ENCODE results near the gene FNDC4.

Gene FNDC4

DNA sequence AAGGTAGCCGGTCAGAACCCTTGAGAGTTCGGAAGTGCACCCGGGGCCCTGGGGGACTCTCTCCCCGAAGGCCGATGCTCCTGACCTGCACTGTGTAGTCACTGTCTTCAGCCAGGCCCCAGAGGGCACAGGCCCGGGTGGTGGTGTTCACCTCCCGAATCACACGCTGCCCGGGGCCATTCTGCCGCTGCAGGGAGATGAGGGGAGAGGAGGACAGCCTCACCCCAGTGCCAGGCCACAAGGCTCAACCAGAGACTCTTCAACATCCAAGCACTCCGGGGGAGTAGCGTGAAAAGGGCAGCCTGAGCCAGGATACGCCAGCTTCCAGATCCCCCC, 1.1 kb downstream of the FNDC4 start:
- DNase-seq (ENCODE audit: low spot score): no peak

DNA sequence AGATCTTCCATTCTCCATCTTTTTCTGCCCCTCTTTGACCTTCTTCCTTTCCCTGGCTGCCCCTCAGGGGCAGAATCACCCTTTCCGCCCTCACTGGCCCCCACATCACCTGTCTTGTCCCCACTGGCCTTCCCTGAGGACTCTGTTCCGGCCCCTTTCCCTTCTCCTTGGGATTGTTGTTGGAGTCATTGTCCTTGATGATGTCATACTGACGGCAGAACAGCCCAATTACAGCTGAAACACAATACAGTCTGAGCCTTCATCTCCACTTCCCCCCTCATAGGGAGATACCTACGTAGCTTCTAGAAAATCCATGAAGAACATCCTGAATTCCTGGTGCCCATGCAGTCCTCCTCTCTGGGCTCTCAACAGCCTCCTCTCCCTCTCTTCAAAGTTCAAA, 2.4 kb downstream of the FNDC4 start:
- no peak for DNase-seq (ENCODE audit: low spot score)

DNA sequence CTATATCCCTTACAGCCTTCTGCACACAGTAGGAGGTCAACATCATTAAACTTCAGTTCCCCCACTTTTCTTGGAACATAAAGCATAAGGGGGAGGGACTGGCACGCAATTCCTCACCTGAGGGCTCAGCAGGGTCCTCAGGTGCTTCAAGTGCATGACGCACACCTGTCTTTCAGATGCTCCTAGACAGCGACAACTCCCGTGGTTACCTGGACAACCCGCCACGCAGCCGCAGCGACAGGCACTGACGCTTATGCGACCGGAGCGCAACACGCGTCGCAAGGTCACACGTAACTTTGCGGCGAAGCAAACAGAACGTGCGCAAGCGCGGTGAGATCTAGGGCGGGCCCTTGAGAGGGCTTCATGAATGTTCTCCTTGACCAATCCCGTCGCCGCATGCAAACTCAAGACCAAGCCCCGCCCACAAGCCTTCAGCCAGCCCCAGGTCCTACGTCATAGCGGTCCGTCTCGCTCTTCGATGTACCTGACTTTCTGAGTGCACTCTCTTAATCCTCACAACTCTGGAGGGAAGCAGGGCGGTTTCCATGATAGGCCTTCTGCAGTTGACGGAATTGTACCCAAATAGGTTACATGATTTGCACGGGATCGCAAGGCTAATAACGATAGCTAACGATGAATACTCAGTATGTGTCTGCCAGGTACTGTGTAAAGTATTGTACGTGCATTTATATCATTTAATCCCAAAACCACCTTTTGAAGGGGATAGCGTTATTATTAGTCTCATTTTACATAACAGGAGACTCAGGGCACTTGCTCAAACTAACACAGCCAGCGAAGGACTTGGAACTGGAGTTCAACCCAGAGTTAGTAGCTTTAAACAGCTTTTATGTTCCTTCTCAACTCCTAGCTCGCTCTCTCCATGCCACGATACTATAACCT, 5.3 kb downstream of the FNDC4 start, which contains the start of gene IFT172:
Gene IFT172, minus strand, starts transcription at position 246 of the 900 bp plus-strand sequence. Its CDS starts 90 bp downstream, at position 156.
- peak; percentile 97 for DNase-seq (ENCODE audit: low spot score)

DNA sequence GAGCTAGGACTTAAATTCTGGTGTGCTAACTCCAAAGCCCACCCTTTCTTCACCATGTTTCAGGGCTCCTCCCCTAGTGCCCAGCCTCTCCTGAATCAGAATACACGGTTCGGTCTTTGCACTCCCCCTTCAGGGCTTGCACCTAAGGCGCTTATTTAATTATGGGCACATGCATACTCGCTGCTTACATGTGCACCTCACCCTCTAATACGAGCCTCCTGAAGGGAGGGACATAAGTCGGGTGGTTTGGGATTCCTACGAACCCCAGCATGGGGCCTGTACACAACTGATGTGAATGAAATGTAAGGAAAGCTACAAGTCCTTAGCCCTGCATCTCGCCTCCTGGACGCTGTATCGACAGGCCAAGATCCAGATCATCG, 5.9 kb downstream of the FNDC4 start:
- DNase-seq (ENCODE audit: low spot score): no peak

DNA sequence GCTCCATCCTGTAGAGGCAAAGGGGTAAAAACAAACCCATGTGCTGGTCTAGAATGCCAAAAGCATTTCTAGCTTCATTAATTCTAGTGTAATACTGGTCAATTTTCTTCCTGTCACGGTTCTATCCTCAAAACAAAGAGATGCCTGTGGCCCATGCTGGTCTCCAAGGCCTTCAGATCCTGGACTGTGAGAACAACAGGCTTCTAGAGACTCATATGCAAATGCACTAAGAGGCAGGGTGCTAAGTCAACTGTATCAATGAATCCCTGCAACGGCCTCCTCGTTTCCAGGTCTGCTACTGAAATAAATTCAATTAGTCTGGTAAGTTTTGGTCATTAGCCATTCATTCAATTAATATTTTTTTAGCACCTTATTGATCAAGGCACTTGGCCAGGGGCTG, 9.5 kb downstream of the FNDC4 start:
- peak; percentile 13 for DNase-seq (ENCODE audit: low spot score)

DNA sequence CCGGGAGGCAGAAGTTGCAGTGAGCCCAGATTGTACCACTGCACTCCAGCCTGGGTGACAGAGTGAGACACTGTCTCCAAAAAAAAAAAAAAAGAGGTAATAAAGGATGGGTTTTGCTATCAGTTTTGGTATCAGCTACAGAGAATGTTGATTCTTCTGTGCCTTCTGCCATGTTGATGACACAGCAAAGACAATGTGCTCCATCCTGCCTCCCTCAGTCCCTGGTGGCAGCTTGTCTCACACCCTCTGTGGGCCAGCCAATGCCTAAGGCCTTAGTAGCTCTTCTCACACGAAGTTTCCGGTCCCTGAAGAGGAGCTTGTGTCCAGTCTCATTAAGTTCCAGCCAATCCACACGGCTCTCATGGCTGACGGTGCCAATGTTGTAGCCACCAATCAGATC, 23.0 kb downstream of the FNDC4 start:
- no peak for DNase-seq (ENCODE audit: low spot score)

DNA sequence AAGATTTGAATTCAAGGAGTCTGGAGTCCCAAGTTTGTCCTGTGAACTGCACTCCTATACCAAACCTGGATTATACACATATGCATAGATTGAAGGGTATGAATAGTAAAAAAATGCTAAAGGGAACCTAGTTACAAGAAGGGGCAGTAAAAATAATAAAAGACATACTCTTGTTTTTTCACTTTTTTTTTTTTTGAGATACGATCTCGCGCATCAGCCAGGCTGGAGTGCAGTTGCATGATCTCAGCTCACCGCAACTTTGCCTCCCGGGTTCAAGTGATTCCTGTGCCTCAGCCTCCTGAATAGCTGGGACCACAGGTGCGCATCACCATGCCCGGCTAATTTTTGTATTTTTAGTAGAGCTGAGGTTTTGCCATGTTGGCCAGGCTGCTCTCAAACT, 30.6 kb downstream of the FNDC4 start:
- DNase-seq (ENCODE audit: low spot score): no peak

DNA sequence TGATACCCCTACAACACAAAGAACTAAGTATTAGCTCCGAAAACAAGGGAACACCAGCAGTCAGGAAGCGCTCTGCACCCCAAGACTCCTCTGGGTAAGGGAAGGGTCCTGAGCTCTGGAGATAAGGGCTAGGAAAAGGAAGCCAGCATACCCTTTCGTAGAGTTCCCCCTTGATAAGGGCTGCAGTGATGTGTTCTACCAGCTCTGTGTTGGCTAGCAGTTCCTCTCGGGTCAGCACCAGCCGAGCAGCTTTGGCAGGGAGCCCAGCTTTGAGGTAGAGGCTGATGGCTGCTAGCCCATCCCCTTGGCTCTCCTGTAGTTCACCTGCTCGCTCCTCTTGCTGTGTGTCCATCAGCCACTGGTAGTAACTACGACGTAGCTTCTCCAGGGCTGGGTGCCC, 33.9 kb downstream of the FNDC4 start:
- DNase-seq (ENCODE audit: low spot score): no peak

DNA sequence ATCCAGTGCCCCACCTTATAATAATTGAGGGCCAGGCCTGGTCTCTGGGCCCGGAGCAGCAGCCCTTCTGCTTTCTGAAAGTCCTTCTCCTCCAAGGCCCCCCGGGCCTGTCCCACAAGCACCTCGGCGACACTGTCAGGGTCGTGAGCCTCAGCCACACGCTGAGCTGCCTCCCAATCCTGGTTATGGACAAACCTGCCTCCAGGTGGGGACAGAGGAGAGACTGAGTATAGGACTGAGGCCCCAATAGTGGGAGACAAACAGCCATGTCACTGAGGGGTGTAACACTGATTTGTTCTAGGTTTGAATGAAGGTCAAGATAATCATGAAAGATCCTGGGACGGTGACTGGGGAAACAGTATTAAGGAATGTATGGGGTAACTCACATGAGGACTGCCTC, 41.0 kb downstream of the FNDC4 start:
- no peak for DNase-seq (ENCODE audit: low spot score)

DNA sequence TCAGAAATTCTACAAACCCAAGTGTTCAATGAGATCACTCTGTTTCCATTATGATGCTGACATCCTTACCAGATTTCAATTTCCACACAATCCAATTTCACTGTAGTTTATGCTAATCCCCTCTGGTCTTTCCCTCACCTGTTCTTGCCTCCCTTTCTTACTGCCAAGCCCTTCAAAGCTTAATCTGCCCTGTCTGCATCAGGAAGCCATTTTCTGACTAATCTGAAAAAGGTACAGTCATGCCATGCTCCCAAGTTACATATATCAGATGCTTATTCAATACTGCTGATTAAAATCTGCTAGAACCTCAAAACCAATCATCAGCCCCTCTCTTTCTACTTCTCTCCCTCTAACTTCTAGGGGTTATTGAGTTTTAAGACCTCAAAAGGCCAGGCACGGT, 43.9 kb downstream of the FNDC4 start:
- no peak for DNase-seq (ENCODE audit: low spot score)

DNA sequence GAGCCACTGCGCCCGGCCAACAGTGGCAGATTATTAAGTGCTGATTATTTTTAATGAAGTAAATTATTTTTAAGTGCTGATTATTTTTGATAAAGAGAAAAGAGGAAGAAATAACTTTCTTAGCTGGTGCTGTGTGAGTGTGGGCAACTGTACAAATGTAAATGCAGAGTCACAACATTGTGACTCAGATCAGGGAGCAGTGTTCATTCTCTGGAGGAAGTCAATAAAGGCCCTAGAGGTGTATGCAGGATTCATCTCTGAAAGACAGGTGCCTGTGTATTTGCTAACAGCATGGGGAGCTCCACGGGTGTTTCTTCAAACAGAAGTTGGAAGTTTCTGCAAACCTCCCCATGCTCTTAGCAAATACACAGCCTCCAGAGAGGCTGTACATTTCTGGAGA, 46.6 kb downstream of the FNDC4 start:
- DNase-seq (ENCODE audit: low spot score): no peak

DNA sequence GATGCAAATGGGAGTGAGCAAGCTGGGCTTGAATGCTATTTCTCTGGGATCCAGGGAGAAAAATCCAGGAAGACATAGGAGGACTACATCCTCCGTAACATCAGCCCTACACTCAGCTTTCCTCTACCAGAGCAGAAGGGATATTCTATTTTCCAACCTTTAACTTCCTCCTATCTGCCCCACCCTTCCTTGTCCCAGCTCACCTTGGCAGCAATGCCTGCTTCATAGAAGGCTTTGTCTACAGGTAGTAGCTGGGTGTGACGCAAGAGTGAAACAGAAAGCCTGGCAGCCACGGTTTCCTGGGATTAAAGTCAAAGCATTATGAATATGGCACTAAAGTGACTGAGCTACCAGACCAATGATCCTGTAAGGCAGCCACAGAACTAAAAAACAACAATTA, 48.9 kb downstream of the FNDC4 start:
- DNase-seq (ENCODE audit: low spot score): no peak

DNA sequence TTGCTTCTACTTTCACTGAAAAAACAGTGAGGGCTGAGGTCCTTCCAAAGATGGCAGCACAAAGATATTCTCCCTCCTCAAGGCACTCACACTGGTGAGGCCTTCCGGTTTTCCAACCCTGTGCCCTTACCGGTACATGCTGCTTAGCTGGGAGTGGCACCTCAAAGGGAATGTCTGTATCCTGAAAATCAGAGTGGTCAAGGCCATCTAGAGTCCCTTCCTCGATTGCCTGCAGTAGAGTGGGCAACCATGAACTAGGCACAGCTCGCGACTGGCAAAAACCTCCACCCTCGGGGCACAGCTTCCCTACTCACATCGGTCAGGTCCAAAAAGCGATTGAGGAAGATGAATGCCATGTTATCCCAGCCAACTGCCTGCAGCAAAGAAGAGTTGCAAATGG, 49.4 kb downstream of the FNDC4 start:
- no peak for DNase-seq (ENCODE audit: low spot score)

DNA sequence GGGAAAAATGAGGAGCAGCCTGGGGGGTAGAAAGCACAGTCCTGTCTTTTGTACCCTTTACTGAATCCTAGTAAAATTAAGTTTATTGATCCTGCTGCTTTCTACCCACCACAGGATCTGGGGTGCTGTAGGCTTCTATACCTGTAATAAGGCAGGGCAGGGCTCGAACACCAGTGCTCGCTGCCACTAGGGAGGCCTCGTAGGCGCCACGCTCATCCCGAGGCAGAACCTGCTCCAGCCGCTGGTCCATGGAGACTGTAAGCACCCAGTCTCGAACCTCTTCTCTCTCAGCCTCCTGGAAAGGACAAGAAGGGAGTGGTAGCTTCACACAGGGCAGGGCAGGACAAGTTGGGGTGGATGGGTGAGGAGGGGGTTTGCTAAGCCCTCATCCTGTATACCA, 49.8 kb downstream of the FNDC4 start:
- DNase-seq (ENCODE audit: low spot score): no peak

DNA sequence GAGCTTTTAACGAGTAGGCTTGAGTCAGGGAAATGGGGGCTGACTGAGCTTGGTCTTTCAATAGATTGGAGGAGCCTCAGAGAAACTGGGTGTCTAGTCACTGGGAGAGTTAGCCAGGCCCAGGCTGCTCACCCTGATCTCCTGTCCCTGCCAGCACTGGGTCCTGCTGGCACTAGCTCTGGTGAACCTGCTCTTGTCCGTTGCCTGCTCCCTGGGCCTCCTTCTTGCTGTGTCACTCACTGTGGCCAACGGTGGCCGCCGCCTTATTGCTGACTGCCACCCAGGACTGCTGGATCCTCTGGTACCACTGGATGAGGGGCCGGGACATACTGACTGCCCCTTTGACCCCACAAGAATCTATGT, 52.1 kb downstream of the FNDC4 start:
- DNase-seq (ENCODE audit: low spot score): no peak

DNA sequence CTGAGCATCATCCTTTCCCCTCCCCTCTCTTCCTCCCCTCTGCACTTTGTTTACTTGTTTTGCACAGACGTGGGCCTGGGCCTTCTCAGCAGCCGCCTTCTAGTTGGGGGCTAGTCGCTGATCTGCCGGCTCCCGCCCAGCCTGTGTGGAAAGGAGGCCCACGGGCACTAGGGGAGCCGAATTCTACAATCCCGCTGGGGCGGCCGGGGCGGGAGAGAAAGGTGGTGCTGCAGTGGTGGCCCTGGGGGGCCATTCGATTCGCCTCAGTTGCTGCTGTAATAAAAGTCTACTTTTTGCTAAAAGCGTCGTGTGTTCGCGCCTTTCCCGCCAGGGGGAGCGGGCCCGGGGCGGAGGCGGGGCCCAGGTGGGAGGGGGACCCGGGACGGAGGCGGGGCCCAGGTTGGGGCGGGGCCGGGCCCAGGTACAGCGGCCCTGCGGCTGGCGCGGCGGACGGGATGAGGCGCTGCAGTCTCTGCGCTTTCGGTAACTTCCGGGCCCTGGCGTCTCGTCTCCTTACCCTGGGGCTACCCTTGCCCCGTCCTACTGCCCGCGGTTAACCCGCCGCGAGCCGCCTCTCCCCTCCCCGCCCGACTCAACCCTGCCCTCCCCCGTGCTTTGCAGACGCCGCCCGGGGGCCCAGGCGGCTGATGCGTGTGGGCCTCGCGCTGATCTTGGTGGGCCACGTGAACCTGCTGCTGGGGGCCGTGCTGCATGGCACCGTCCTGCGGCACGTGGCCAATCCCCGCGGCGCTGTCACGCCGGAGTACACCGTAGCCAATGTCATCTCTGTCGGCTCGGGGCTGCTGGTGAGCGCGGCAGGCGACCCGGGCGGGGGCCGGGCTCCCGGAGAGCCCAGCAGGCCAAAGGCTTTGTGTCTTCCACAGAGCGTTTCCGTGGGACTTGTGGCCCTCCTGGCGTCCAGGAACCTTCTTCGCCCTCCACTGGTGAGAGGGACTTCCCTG, 52.8 kb downstream of the FNDC4 start, which contains the start of gene KRTCAP3:
Gene KRTCAP3, plus strand, starts transcription at position 424 of the 962 bp plus-strand sequence. Its CDS starts 32 bp downstream, at position 456.
- no peak for DNase-seq (ENCODE audit: low spot score)
